ENCODE results near the gene CAPZB. TPM values are rescaled to one million over a fixed set of nuclear protein-coding genes. Genes with fewer than 3 reads are reported as not detected.

Gene CAPZB
- total RNA-seq, 1 donor from 2014 or later: 93.6 TPM

- no peak for TF ChIP-seq CTCF (IDR thresholded peaks at IDR 0.05; ENCODE audit: insufficient read depth, low read length, poor library complexity, severe bottlenecking)
- Histone ChIP-seq H3K4me3 (ENCODE audit: low read depth, low read length) (no peak overlapping the region), H3K36me3 (ENCODE audit: control insufficient read depth, insufficient read depth, low read length) (peaks cover 2% of the 10 kb centered on the region), H3K27me3 (ENCODE audit: control insufficient read depth, insufficient read depth, low read length) (no peaks in the 10 kb centered on the region)
- DNase-seq (ENCODE audit: low read depth): no peak
Measured at GRCh38 chr1:19388980-19389379, 96.4 kb downstream of the CAPZB start.

- no peak overlapping the region for H3K4me3 ChIP-seq (ENCODE audit: low read depth, low read length)
- no peak for TF ChIP-seq CTCF (IDR thresholded peaks at IDR 0.05; ENCODE audit: insufficient read depth, low read length, poor library complexity, severe bottlenecking)
- DNase-seq (ENCODE audit: low read depth): no peak
- no peaks in the 10 kb centered on the region for H3K27me3 ChIP-seq (ENCODE audit: control insufficient read depth, insufficient read depth, low read length)
- H3K36me3 ChIP-seq (ENCODE audit: control insufficient read depth, insufficient read depth, low read length): peaks cover 2% of the 10 kb centered on the region
Measured at GRCh38 chr1:19387045-19387467, 98.3 kb downstream of the CAPZB start.

DNA sequence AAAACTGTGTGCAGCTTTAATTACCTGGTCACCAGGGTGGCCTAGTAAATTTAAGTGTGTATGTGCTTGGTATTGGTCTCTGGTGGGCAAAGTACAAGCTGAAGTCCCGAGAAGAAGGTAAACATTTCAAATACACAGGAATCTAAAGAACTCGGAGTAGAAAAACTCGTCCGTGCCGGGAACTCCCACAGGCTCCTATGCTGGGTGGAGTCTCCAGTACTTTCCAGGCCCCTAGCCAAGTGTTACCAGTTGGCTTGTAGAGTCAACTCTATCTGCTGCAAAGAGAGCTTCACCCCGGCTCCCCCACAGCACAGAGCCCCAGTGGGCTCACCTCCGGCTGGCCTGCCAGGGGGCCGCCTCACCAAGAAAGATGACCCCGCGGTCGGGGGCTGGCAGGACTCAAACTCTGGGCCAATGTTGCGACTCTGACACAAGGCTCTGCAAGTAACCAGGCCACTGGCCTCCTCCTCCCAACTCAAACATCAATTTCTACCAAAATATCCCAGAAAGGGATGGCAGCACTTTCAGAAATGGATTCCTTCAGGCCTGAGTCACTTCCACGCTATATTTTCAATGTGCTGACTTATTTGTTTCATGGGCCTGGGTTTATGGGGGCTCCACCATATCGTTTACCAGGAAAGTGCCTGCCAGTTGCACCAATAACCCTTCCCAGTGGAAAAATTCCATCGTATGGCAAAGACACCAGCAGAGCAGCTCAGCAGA, 99.3 kb downstream of the CAPZB start:
- no peak for TF ChIP-seq CTCF (IDR thresholded peaks at IDR 0.05; ENCODE audit: insufficient read depth, low read length, poor library complexity, severe bottlenecking)
- Histone ChIP-seq H3K27me3 (ENCODE audit: control insufficient read depth, insufficient read depth, low read length) (no peaks in the 10 kb centered on the region), H3K4me3 (ENCODE audit: low read depth, low read length) (no peak overlapping the region), H3K36me3 (ENCODE audit: control insufficient read depth, insufficient read depth, low read length) (peaks cover 3% of the 10 kb centered on the region)
- no peak for DNase-seq (ENCODE audit: low read depth)

- H3K36me3 ChIP-seq (ENCODE audit: control insufficient read depth, insufficient read depth, low read length): peaks cover 3% of the 10 kb centered on the region
- H3K27me3 ChIP-seq (ENCODE audit: control insufficient read depth, insufficient read depth, low read length): no peaks in the 10 kb centered on the region
- DNase-seq (ENCODE audit: low read depth): no peak
- TF ChIP-seq CTCF (IDR thresholded peaks at IDR 0.05; ENCODE audit: insufficient read depth, low read length, poor library complexity, severe bottlenecking): no peak
- no peak overlapping the region for H3K4me3 ChIP-seq (ENCODE audit: low read depth, low read length)
Measured at GRCh38 chr1:19385221-19385620, 100.1 kb downstream of the CAPZB start.

DNA sequence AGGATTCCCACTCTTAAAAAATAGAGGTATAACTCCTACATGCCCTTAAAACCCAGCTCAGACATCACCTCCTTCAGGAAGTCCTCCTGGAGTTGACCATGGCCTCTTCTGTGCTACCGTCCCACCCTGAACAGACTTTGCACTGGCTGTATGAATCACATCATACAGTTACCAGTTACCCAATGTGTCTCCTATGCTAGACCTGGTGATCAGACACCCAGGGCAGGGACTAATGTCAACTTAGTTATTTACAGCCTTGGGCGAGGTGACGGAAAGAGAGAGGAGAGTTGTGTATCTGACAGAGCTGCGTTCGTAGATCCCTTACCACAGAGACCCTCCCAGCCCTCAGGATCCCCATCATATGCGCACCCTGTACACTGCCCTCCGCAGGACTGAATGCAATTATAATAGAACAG, 100.6 kb downstream of the CAPZB start:
- TF ChIP-seq CTCF (IDR thresholded peaks at IDR 0.05; ENCODE audit: insufficient read depth, low read length, poor library complexity, severe bottlenecking): no peak
- H3K36me3 ChIP-seq (ENCODE audit: control insufficient read depth, insufficient read depth, low read length): peaks cover 3% of the 10 kb centered on the region
- no peak for DNase-seq (ENCODE audit: low read depth)
- no peaks in the 10 kb centered on the region for H3K27me3 ChIP-seq (ENCODE audit: control insufficient read depth, insufficient read depth, low read length)
- H3K4me3 ChIP-seq (ENCODE audit: low read depth, low read length): no peak overlapping the region

DNA sequence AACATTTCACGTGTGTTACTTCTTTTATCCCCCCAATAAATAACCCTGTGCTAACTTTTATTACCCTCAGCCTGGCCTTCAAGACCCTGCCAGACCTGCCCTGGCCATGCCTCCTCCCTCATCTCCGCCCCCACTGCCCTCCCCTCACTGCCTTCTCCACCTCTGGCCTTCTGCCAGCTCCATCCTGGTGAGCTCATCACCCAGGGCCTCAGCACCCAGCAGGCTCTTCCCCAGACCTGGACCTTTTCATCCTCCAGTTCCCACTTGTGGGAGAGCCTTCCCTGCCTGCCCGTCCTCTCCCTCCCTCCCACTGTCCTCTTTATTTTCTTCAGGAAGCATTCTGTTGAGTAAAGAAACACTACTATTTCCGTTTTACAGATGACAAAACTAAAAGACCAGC, 101.2 kb downstream of the CAPZB start:
- no peak for DNase-seq (ENCODE audit: low read depth)
- no peak for TF ChIP-seq CTCF (IDR thresholded peaks at IDR 0.05; ENCODE audit: insufficient read depth, low read length, poor library complexity, severe bottlenecking)
- H3K36me3 ChIP-seq (ENCODE audit: control insufficient read depth, insufficient read depth, low read length): peaks cover 3% of the 10 kb centered on the region
- H3K4me3 ChIP-seq (ENCODE audit: low read depth, low read length): no peak overlapping the region
- H3K27me3 ChIP-seq (ENCODE audit: control insufficient read depth, insufficient read depth, low read length): no peaks in the 10 kb centered on the region
